OCI-M2 (cell line): Measurements from ENCODE around the gene LINS1.

Experiments
- DNase-seq: peaks from one replicate; lab custom pipeline; 2025; ENCODE audit not compliant: unreplicated experiment; lab: John Stamatoyannopoulos, UW

LINS1 gene

GRCh38 chr15:100560323-100560722, 41.7 kb downstream of the LINS1 start:
- DNase-seq = no peak

GRCh38 chr15:100559330-100559729, 42.7 kb downstream of the LINS1 start:
- no peak for DNase-seq

- no peak for DNase-seq
These were observed 43.2 kb downstream of the LINS1 start for GRCh38 chr15:100558771-100559254.

- DNase-seq = no peak
These were observed 48.5 kb downstream of the LINS1 start for GRCh38 chr15:100553468-100553867.

GRCh38 chr15:100547961-100548360, 54.0 kb downstream of the LINS1 start:
- DNase-seq = no peak

- DNase-seq = no peak
These were observed 57.0 kb downstream of the LINS1 start for GRCh38 chr15:100544946-100545345.

- no peak for DNase-seq
These were observed 57.6 kb downstream of the LINS1 start for GRCh38 chr15:100544338-100544841.

- no peak for DNase-seq
These were observed 59.7 kb downstream of the LINS1 start for GRCh38 chr15:100542290-100542689.

- no peak for DNase-seq
These were observed 64.7 kb downstream of the LINS1 start for GRCh38 chr15:100537331-100537730.

GRCh38 chr15:100536733-100537132, 65.3 kb downstream of the LINS1 start:
- no peak for DNase-seq

GRCh38 chr15:100533886-100534285, 68.1 kb downstream of the LINS1 start:
- DNase-seq = no peak

- no peak for DNase-seq
These were observed 70.1 kb downstream of the LINS1 start for GRCh38 chr15:100531823-100532327.

GRCh38 chr15:100531204-100531603, 70.8 kb downstream of the LINS1 start:
- no peak for DNase-seq

- DNase-seq = no peak
These were observed 72.4 kb downstream of the LINS1 start for GRCh38 chr15:100529556-100529955.

- DNase-seq = no peak
These were observed 73.1 kb downstream of the LINS1 start, which contains the start of gene CERS3 for GRCh38 chr15:100528833-100529428. TSS of gene CERS3 (minus strand) at chr15:100528950. CDS start at chr15:100501849, 27,101 bp downstream.

GRCh38 chr15:100526027-100526481, 75.9 kb downstream of the LINS1 start:
- no peak for DNase-seq

GRCh38 chr15:100525436-100525835, 76.5 kb downstream of the LINS1 start:
- no peak for DNase-seq

- DNase-seq = no peak
These were observed 77.7 kb downstream of the LINS1 start for GRCh38 chr15:100524326-100524725.

- no peak for DNase-seq
These were observed 80.1 kb downstream of the LINS1 start for GRCh38 chr15:100521907-100522306.

- no peak for DNase-seq
These were observed 81.7 kb downstream of the LINS1 start for GRCh38 chr15:100520132-100520921.

- no peak for DNase-seq
These were observed 84.1 kb downstream of the LINS1 start for GRCh38 chr15:100517846-100518245.
